Adrenal gland (tissue), 5 donors: ENCODE data around the gene ASXL1.

Experiments
- POLR2A ChIP-seq, 2 donors: fragments of 450-650 bp; IDR thresholded peaks; one replicate each; pipeline ENCODE4 v1.6.1; 2017; ENCODE audit warnings: antibody characterized with exemption in 2 of 2, mild to moderate bottlenecking in 2 of 2, moderate library complexity in 1 of 2
- TF ChIP-seq, protein P1 (sequence below), 6 experiments: fragments of 450-650 bp in 4 of 6; fragments of 200-600 bp in 2 of 6; sonication (generic) in 1 of 6; IDR thresholded peaks; 1 replicate in 5 of 6; 2 replicates in 1 of 6; pipeline versions ENCODE4 v1.5.1 to v1.8.0; 2016 to 2021; ENCODE audit warnings: antibody characterized with exemption in 6 of 6, mild to moderate bottlenecking in 2 of 6, moderate library complexity in 1 of 6
- donor health status: DM: no; HTN: no; CAD: no.

DNA sequence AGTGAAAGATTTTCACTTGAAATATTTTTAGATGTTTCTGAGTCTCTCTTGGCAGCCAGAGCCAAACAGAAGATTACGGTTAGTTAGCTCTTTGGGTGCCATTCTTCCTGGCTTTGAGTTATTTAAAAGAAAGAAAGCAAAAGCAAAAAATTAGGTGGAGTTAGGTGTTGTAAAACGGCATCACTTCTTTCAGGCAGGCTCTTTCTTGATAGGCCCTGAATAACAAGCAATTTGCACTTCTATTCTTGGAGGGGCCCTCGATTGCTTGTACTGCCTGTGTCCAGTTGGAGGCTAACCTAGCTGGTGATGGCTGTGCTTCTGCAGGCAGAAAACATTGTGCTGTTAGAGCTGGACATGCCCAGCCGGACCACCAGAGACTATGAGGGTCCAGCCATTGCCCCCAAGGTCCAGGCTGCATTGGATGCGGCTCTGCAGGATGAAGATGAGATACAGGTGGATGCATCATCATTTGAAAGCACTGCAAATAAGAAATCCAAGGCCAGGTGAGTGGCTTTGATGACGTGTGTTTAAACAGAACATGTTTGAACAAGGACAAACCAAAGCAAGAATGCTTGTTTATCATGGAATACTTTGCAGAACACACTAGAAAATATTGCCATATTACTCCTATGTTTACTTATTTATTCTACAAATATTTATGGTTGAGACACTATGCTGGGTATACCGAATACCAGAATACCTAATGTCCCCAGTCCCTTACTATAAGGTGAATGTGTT, 28.1 kb upstream of the ASXL1 start:
- TF ChIP-seq, protein P1, sequence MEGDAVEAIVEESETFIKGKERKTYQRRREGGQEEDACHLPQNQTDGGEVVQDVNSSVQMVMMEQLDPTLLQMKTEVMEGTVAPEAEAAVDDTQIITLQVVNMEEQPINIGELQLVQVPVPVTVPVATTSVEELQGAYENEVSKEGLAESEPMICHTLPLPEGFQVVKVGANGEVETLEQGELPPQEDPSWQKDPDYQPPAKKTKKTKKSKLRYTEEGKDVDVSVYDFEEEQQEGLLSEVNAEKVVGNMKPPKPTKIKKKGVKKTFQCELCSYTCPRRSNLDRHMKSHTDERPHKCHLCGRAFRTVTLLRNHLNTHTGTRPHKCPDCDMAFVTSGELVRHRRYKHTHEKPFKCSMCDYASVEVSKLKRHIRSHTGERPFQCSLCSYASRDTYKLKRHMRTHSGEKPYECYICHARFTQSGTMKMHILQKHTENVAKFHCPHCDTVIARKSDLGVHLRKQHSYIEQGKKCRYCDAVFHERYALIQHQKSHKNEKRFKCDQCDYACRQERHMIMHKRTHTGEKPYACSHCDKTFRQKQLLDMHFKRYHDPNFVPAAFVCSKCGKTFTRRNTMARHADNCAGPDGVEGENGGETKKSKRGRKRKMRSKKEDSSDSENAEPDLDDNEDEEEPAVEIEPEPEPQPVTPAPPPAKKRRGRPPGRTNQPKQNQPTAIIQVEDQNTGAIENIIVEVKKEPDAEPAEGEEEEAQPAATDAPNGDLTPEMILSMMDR (IDR thresholded peaks at IDR 0.05), result no peak
- no peak for TF ChIP-seq POLR2A (IDR thresholded peaks at IDR 0.05)
